ENCODE results near the gene VEPH1. TPM values are rescaled to one million over a fixed set of nuclear protein-coding genes. Genes with fewer than 3 reads are reported as not detected.

VEPH1 gene
- total RNA-seq, 1 donor from 2014 or later: 11.6 TPM

Other genes starting within 250 kb of the VEPH1 start
- gene PTX3, start 66.6 kb downstream of the VEPH1 start, total RNA-seq (ENCODE audit: insufficient read depth, low replicate concordance): 33.0 TPM